Measurements from ENCODE around the gene FOXE3.

DNA sequence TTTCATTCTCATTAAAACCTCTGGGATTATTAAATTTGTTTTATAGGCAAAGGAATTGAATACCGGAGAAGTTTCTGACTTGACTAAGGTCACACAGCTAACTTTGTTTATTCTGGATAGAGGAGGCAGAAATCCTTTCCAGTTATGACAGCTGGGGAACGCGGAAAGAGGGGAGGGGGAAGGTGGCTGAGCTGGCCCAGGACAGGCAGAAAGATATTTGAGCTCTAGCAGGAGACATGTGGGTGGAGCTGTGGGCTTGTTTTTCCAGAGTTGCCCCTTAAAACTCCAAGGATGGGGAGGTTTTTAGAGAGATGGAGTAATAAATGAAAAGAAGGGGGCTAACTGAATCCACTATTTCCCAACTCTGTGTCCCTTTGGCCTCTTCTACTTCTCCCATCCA lies 49.5 kb downstream of the FOXE3 start:
- no peak for TF ChIP-seq HNRNPK (IDR thresholded peaks at IDR 0.05; ENCODE audit: low read depth, low read length, poor library complexity, severe bottlenecking)
- no peak for TF ChIP-seq CREB1 (IDR thresholded peaks at IDR 0.05)
- no peak for TF ChIP-seq CREB1 (CRISPR knock-in tag; IDR thresholded peaks at IDR 0.05)
- TF ChIP-seq ZNF253 (CRISPR knock-in tag; conservative IDR thresholded peaks at IDR 0.05), result no peak
- no peak for TF ChIP-seq CBX3 (IDR thresholded peaks at IDR 0.05; ENCODE audit: borderline replicate concordance in 1 of 2, low read length in 2 of 2)
- TF ChIP-seq, protein P1, sequence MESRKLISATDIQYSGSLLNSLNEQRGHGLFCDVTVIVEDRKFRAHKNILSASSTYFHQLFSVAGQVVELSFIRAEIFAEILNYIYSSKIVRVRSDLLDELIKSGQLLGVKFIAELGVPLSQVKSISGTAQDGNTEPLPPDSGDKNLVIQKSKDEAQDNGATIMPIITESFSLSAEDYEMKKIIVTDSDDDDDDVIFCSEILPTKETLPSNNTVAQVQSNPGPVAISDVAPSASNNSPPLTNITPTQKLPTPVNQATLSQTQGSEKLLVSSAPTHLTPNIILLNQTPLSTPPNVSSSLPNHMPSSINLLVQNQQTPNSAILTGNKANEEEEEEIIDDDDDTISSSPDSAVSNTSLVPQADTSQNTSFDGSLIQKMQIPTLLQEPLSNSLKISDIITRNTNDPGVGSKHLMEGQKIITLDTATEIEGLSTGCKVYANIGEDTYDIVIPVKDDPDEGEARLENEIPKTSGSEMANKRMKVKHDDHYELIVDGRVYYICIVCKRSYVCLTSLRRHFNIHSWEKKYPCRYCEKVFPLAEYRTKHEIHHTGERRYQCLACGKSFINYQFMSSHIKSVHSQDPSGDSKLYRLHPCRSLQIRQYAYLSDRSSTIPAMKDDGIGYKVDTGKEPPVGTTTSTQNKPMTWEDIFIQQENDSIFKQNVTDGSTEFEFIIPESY (CRISPR knock-in tag; IDR thresholded peaks at IDR 0.05), result no peak
- TF ChIP-seq CXXC5 (CRISPR knock-in tag; IDR thresholded peaks at IDR 0.05), result no peak
- TF ChIP-seq EGR1 (conservative IDR thresholded peaks at IDR 0.05), result no peak
- no peak for TF ChIP-seq TEAD4 (IDR thresholded peaks at IDR 0.05; ENCODE audit: low read length)
- TF ChIP-seq TEAD4 (CRISPR knock-in tag; IDR thresholded peaks at IDR 0.05; ENCODE audit: borderline replicate concordance), result no peak
- TF ChIP-seq FOS (IDR thresholded peaks at IDR 0.05; ENCODE audit: extremely low read depth, insufficient read length), result no peak
- TF ChIP-seq, protein P2, sequence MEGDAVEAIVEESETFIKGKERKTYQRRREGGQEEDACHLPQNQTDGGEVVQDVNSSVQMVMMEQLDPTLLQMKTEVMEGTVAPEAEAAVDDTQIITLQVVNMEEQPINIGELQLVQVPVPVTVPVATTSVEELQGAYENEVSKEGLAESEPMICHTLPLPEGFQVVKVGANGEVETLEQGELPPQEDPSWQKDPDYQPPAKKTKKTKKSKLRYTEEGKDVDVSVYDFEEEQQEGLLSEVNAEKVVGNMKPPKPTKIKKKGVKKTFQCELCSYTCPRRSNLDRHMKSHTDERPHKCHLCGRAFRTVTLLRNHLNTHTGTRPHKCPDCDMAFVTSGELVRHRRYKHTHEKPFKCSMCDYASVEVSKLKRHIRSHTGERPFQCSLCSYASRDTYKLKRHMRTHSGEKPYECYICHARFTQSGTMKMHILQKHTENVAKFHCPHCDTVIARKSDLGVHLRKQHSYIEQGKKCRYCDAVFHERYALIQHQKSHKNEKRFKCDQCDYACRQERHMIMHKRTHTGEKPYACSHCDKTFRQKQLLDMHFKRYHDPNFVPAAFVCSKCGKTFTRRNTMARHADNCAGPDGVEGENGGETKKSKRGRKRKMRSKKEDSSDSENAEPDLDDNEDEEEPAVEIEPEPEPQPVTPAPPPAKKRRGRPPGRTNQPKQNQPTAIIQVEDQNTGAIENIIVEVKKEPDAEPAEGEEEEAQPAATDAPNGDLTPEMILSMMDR (IDR thresholded peaks at IDR 0.05 in 2 of 3, conservative IDR thresholded peaks at IDR 0.05 in 1 of 3; ENCODE audit: insufficient read depth in 2 of 3, low read depth in 1 of 3, low read length in 3 of 3), result no peak
- no peak for TF ChIP-seq RAD21 (CRISPR knock-in tag; conservative IDR thresholded peaks at IDR 0.05 in 1 of 2, IDR thresholded peaks at IDR 0.05 in 1 of 2)
- no peak for TF ChIP-seq CEBPB (tag; IDR thresholded peaks at IDR 0.05)

Measured in K562 (cell line).